ENCODE data around the gene CARD11.

- TF ChIP-seq CTCF (IDR thresholded peaks at IDR 0.05) (no peak), MAX (IDR thresholded peaks at IDR 0.05; ENCODE audit: low read depth) (no peak), TAF1 (IDR thresholded peaks at IDR 0.05; ENCODE audit: borderline replicate concordance, low read depth, low read length) (no peak), RAD21 (IDR thresholded peaks at IDR 0.05; ENCODE audit: low read length) (no peak), NFIC (IDR thresholded peaks at IDR 0.05; ENCODE audit: borderline replicate concordance) (no peak), MXI1 (IDR thresholded peaks at IDR 0.05; ENCODE audit: low read depth, low read length) (no peak), RFX5 (IDR thresholded peaks at IDR 0.05; ENCODE audit: low read length) (no peak), JUND (IDR thresholded peaks at IDR 0.05) (no peak), USF1 (IDR thresholded peaks at IDR 0.05; ENCODE audit: borderline replicate concordance, low read depth) (no peak), MEF2A (IDR thresholded peaks at IDR 0.05; ENCODE audit: borderline replicate concordance, low read depth) (no peak), IRF3 (IDR thresholded peaks at IDR 0.05; ENCODE audit: low read depth, low read length) (no peak), EZH2phosphoT487 (IDR thresholded peaks at IDR 0.05; ENCODE audit: borderline replicate concordance, low read depth) (no peak), RCOR1 (IDR thresholded peaks at IDR 0.05; ENCODE audit: low read length) (no peak), USF2 (IDR thresholded peaks at IDR 0.05; ENCODE audit: borderline replicate concordance, low read depth, low read length) (no peak)
Measured at GRCh38 chr7:3019801-3020200, 23.9 kb downstream of the CARD11 start.

Data from SK-N-SH (cell line).